H1 (cell line): ENCODE results near the gene PUSL1.

Source experiments
- CHD2 ChIP-seq: IDR thresholded peaks from 2 replicates; pipeline ENCODE4 v1.6.1; 2012; ENCODE audit warnings: low read length, improper control_type of control experiment
- CTCF ChIP-seq, 3 experiments: IDR thresholded peaks; 1 replicate in 2 of 3; 2 replicates in 1 of 3; pipeline versions ENCODE4 v1.5.1 to v1.6.1; 2011; ENCODE audit warnings: low read length in 3 of 3, mild to moderate bottlenecking in 3 of 3, inconsistent platforms in 2 of 3, low read depth in 1 of 3, moderate library complexity in 1 of 3; ENCODE audit not compliant: insufficient read depth in 1 of 3; ENCODE audit errors: control extremely low read depth in 1 of 3
- POLR2A ChIP-seq, 2 experiments: IDR thresholded peaks; 1 replicate in 1 of 2; 2 replicates in 1 of 2; pipeline ENCODE4 v1.6.1; 2011; ENCODE audit warnings: low read depth in 2 of 2, low read length in 2 of 2, mild to moderate bottlenecking in 2 of 2; ENCODE audit errors: control extremely low read depth in 1 of 2

- no peak for TF ChIP-seq CHD2
- TF ChIP-seq CTCF (IDR thresholded peaks at IDR 0.05; ENCODE audit: control extremely low read depth in 1 of 3, insufficient read depth in 1 of 3, low read depth in 1 of 3, low read length in 3 of 3) = no peak
- no peak for TF ChIP-seq POLR2A (IDR thresholded peaks at IDR 0.05; ENCODE audit: control extremely low read depth in 1 of 2, low read depth in 2 of 2, low read length in 2 of 2)
These were observed 20.9 kb upstream of the PUSL1 start for GRCh38 chr1:1287288-1288110.
